Vagina (tissue), 2 donors: ENCODE data around the gene KAZN. TPM values are rescaled to one million over a fixed set of nuclear protein-coding genes. Genes with fewer than 3 reads are reported as not detected.

Experiments
- DNase-seq, 2 donors: peaks; one replicate each; pipeline ENCODE4 v3.0.0-alpha.2; 2017; ENCODE audit errors: extremely low spot score in 2 of 2
- H3K27ac ChIP-seq: fragments of 200-600 bp; sonication (generic); one replicate; pipeline ENCODE4 v1.5.1; 2019
- H3K27me3 ChIP-seq: fragments of 200-600 bp; sonication (generic); one replicate; pipeline ENCODE4 v1.5.1; 2019
- H3K36me3 ChIP-seq, 2 donors: fragments of 200-600 bp; sonication (generic); one replicate each; pipeline ENCODE4 v1.5.1; 2017 to 2019
- H3K4me1 ChIP-seq: fragments of 200-600 bp; sonication (generic); one replicate; pipeline ENCODE4 v1.5.1; 2019
- H3K4me3 ChIP-seq, 2 donors: fragments of 200-600 bp; sonication (generic); 1 replicate in 1 of 2; 2 replicates in 1 of 2; pipeline ENCODE4 v1.5.1; 2016 to 2019
- H3K9me3 ChIP-seq: fragments of 200-600 bp; sonication (generic); one replicate; pipeline ENCODE4 v1.5.1; 2019
- CTCF ChIP-seq, 3 experiments: fragments of 450-650 bp in 2 of 3; fragments of 200-600 bp in 1 of 3; sonication (generic) in 1 of 3; IDR thresholded peaks; one replicate each; pipeline ENCODE4 v1.5.1; 2017 to 2019; ENCODE audit warnings: antibody characterized with exemption in 3 of 3, mild to moderate bottlenecking in 2 of 3, moderate library complexity in 2 of 3
- POLR2A ChIP-seq, 2 donors: fragments of 450-650 bp; IDR thresholded peaks; one replicate each; pipeline ENCODE4 v1.6.1; 2017; ENCODE audit warnings: antibody characterized with exemption in 2 of 2, mild to moderate bottlenecking in 2 of 2, moderate library complexity in 2 of 2
- POLR2AphosphoS5 ChIP-seq, 2 donors: sonication (generic); formaldehyde crosslinking; IDR thresholded peaks; one replicate each; pipeline ENCODE4 v1.9.0; 2017; ENCODE audit warnings: antibody characterized with exemption in 2 of 2, mild to moderate bottlenecking in 2 of 2, low read depth in 1 of 2; ENCODE audit not compliant: insufficient read depth in 1 of 2
- intact Hi-C: fragments of 100-400 bp; cut with DNase I; formaldehyde crosslinking; loops from one replicate; pipeline ENCODE4 v1.15.1; 2023
- total RNA-seq: library from RNA; depleted of rRNA; stranded (reverse); fragments of >200 nt; gene quantifications from one replicate; pipeline ENCODE4 v1.2.3, GENCODE V29; 2016

Gene KAZN
- total RNA-seq, 1 donor from 2014 or later: 29.5 TPM

- H3K27ac ChIP-seq: peak overlapping the region; percentile 96
- no peaks in the 10 kb centered on the region for H3K9me3 ChIP-seq
- TF ChIP-seq CTCF (IDR thresholded peaks at IDR 0.05) (no peak), POLR2AphosphoS5 (IDR thresholded peaks at IDR 0.05; ENCODE audit: insufficient read depth in 1 of 2, low read depth in 1 of 2) (no peak), POLR2A (IDR thresholded peaks at IDR 0.05) (no peak)
- intact Hi-C loops: loop anchor here (10.0 kb wide), 1 partner anchor 60 kb away; no protein-coding TSS in a partner anchor
- H3K27me3 ChIP-seq: no peaks in the 10 kb centered on the region
- peaks cover 55% of the 10 kb centered on the region for H3K4me1 ChIP-seq
- DNase-seq: no peak
- no peaks in the 10 kb centered on the region for H3K36me3 ChIP-seq
- peak overlapping the region in 1 of 2 donors; percentile 78 for H3K4me3 ChIP-seq
Measured at GRCh38 chr1:15155191-15155590, 556.7 kb downstream of the KAZN start.

DNA sequence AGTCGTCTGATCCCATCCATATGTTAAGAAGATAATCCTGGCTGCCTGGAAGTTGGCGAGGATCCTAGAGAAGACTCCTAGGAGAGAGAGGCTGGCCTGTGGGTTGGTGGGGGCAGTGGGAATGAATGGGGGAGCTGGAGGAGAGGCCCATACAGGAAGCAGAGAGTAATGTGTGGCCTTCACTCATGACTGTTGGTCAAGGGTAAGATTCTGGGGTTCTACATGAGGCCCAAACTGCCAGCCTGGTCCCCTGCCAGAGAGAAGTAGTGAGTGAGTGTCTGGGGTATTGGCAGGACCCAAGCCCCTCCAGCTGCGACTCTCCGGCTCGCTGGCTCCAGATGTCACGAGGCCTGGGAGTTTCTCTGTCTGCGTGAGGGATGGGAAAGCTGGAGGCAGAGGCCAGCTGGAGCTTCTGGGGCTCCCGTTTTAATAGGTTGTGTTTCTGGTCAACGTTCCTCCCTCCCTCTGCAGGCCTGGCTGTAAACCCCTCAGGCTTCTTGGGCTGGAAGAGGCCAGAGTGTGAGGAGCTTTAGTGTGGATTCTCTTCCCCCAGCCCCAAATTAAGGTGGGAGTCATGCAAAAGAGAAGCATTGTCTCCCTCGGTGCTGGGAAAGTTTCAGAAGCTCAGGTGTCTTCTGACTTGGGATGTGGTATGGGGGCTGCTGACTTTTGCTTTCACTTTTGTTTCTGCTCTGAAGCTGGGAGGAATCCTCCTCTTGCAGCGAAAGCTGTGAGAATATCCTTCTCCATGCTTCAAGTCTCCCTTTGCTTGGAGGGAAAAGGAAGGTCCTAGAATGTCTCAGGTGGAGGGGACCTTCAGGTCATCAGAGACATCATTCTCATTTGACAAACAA, 557.6 kb downstream of the KAZN start:
- no peak overlapping the region for H3K4me3 ChIP-seq

DNA sequence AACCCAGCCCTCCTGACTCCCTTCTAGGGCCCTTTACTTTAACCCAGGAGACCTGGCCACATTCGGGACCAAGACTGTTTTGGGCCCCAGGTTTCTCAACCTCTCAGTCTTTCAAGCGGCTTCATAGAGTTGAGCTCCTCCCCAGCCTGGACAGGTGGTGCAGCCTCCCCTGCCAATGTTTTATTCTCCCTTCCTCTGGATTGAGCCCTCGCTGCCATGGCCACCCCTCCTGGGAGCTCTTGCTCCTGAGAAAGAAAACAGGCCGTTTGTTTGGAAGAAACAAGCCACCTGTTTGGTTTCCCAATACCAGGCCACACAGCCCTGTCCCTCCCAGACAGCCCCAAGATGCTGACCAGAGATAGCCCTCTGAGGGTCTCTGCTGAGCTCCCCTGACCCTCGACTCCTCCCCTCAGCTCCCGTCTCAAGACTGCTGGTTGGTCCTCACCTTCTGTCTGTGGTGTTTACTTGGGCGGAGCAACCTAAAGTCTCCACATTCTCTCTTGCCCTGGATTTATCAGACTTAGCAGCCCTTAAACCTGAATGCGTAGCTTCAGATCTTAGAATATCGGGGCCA, 558.4 kb downstream of the KAZN start:
- H3K27me3 ChIP-seq: no peaks in the 10 kb centered on the region
- H3K4me1 ChIP-seq: peaks cover 49% of the 10 kb centered on the region
- H3K27ac ChIP-seq: peak overlapping the region; percentile 96
- no peaks in the 10 kb centered on the region for H3K9me3 ChIP-seq
- no peak overlapping the region for H3K4me3 ChIP-seq
- intact Hi-C loops: loop anchor here (10.0 kb wide), 1 partner anchor 58 kb away; no protein-coding TSS in a partner anchor
- TF ChIP-seq CTCF (IDR thresholded peaks at IDR 0.05): no peak
- TF ChIP-seq POLR2AphosphoS5 (IDR thresholded peaks at IDR 0.05; ENCODE audit: insufficient read depth in 1 of 2, low read depth in 1 of 2): no peak
- no peak for TF ChIP-seq POLR2A (IDR thresholded peaks at IDR 0.05)
- no peak for DNase-seq
- H3K36me3 ChIP-seq: no peaks in the 10 kb centered on the region

More for the DNA sequence above, 557.6 kb downstream of the KAZN start:
- peak overlapping the region; percentile 96 for H3K27ac ChIP-seq
- no peaks in the 10 kb centered on the region for H3K9me3 ChIP-seq
- TF ChIP-seq POLR2A (IDR thresholded peaks at IDR 0.05) (no peak), CTCF (IDR thresholded peaks at IDR 0.05) (no peak), POLR2AphosphoS5 (IDR thresholded peaks at IDR 0.05; ENCODE audit: insufficient read depth in 1 of 2, low read depth in 1 of 2) (no peak)
- intact Hi-C loops: loop anchor here (10.0 kb wide), 1 partner anchor 59 kb away; no protein-coding TSS in a partner anchor
- no peaks in the 10 kb centered on the region for H3K27me3 ChIP-seq
- no peaks in the 10 kb centered on the region for H3K36me3 ChIP-seq
- no peak for DNase-seq
- H3K4me1 ChIP-seq: peaks cover 55% of the 10 kb centered on the region

- Histone ChIP-seq H3K4me3 (no peak overlapping the region), H3K4me1 (peaks cover 46% of the 10 kb centered on the region), H3K9me3 (no peaks in the 10 kb centered on the region), H3K36me3 (no peaks in the 10 kb centered on the region), H3K27me3 (no peaks in the 10 kb centered on the region), H3K27ac (no peak overlapping the region)
- intact Hi-C loops: loop anchor here (10.0 kb wide), 1 partner anchor 57 kb away; no protein-coding TSS in a partner anchor
- DNase-seq: no peak
- TF ChIP-seq CTCF (IDR thresholded peaks at IDR 0.05): no peak
- TF ChIP-seq POLR2AphosphoS5 (IDR thresholded peaks at IDR 0.05; ENCODE audit: insufficient read depth in 1 of 2, low read depth in 1 of 2): no peak
- TF ChIP-seq POLR2A (IDR thresholded peaks at IDR 0.05): no peak
Measured at GRCh38 chr1:15157524-15158399, 559.3 kb downstream of the KAZN start.
